MM.1S (cell line): ENCODE results near the gene GPRIN3.

Experiments used
- DNase-seq: peaks from one replicate; pipeline ENCODE4 v3.0.0-alpha.2; 2015
- H2AFZ ChIP-seq: fragments of 300-600 bp; sonication (generic); 2 replicates; pipeline ENCODE4 v1.6.0; 2016; ENCODE audit warnings: antibody characterized with exemption, low read length
- H3F3A ChIP-seq: fragments of 300-600 bp; sonication (generic); 2 replicates; pipeline ENCODE4 v1.6.1; 2016; ENCODE audit warnings: mild to moderate bottlenecking, antibody characterized with exemption, low read length, moderate library complexity, mixed read lengths; ENCODE audit not compliant: insufficient read depth
- H3K27ac ChIP-seq: fragments of 300-600 bp; sonication (generic); 2 replicates; pipeline ENCODE4 v1.5.1; 2016; ENCODE audit warnings: mild to moderate bottlenecking, low read length
- H3K27me3 ChIP-seq: fragments of 300-600 bp; sonication (generic); replicated peaks from 2 replicates; pipeline ENCODE4 v1.6.0; 2016; ENCODE audit warnings: low read length; ENCODE audit not compliant: insufficient read depth
- H3K36me3 ChIP-seq: fragments of 300-600 bp; sonication (generic); replicated peaks from 2 replicates; pipeline ENCODE4 v1.6.1; 2016; ENCODE audit warnings: mild to moderate bottlenecking, low read length, mixed read lengths; ENCODE audit not compliant: insufficient read depth
- H3K4me1 ChIP-seq: fragments of 300-600 bp; sonication (generic); 2 replicates; pipeline ENCODE4 v1.6.1; 2016; ENCODE audit warnings: low read length, mixed read lengths
- H3K4me2 ChIP-seq: fragments of 300-600 bp; sonication (generic); 2 replicates; pipeline ENCODE4 v1.6.0; 2016; ENCODE audit warnings: low read depth, low read length
- H3K4me3 ChIP-seq: fragments of 300-600 bp; sonication (generic); 2 replicates; pipeline ENCODE4 v1.5.1; 2016; ENCODE audit warnings: low read length, mixed read lengths
- H3K79me2 ChIP-seq: fragments of 300-600 bp; sonication (generic); 2 replicates; pipeline ENCODE4 v1.6.1; 2016; ENCODE audit warnings: mixed run types, low read length, mixed read lengths
- H3K9ac ChIP-seq: fragments of 300-600 bp; sonication (generic); 2 replicates; pipeline ENCODE4 v1.6.1; 2016; ENCODE audit warnings: low read length, mixed read lengths
- H3K9me2 ChIP-seq: fragments of 300-600 bp; sonication (generic); replicated peaks from 2 replicates; pipeline ENCODE4 v1.6.1; 2016; ENCODE audit warnings: mild to moderate bottlenecking, low read length, mixed read lengths; ENCODE audit not compliant: insufficient read depth
- H3K9me3 ChIP-seq: fragments of 300-600 bp; sonication (generic); replicated peaks from 2 replicates; pipeline ENCODE4 v1.6.1; 2016; ENCODE audit warnings: mild to moderate bottlenecking, low read length, mixed read lengths; ENCODE audit not compliant: insufficient read depth
- H4K20me1 ChIP-seq: fragments of 300-600 bp; sonication (generic); 2 replicates; pipeline ENCODE4 v1.6.1; 2016; ENCODE audit warnings: mild to moderate bottlenecking, low read length, moderate library complexity, mixed read lengths; ENCODE audit not compliant: insufficient read depth
- CTCF ChIP-seq: fragments of 300-600 bp; sonication (generic); IDR thresholded peaks from 2 replicates; pipeline ENCODE4 v1.5.1; 2016; ENCODE audit warnings: antibody characterized with exemption, low read length, mixed read lengths
- EZH2 ChIP-seq: fragments of 300-600 bp; sonication (generic); optimal IDR thresholded peaks from 2 replicates; pipeline ENCODE3; 2017; ENCODE audit warnings: low read depth, mild to moderate bottlenecking, antibody characterized with exemption, low read length, mixed read lengths
- EZH2phosphoT487 ChIP-seq: fragments of 300-600 bp; sonication (generic); IDR thresholded peaks from 2 replicates; pipeline ENCODE4 v1.6.1; 2018; ENCODE audit warnings: antibody characterized with exemption, low read length

Gene GPRIN3

DNA sequence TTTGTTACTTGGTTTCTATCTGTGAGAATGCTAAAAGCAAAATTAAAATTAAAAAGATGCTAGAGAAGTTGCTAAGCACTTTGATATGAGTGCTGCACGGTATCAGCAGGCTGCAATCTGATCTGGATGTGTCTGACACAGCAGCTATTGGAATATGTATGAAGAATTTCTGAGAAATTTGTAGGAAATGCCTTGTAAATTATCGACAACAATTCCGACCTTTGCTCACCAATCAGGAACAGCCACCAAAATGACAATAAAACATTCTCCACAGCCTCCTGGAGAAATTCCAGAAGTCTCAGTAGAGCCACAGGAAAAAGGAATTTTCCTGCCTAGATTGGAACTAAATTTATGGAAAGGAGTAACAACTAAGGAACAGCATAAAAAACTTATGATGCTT is 113.8 kb downstream of the GPRIN3 start:
- no peaks in the 10 kb centered on the region for H3K9me2 ChIP-seq
- H3F3A ChIP-seq = peaks cover 8% of the 10 kb centered on the region; the same call in 1 of the 2 replicates
- no peaks in the 10 kb centered on the region for H4K20me1 ChIP-seq
- no peaks in the 10 kb centered on the region for H3K9me3 ChIP-seq
- no peak for DNase-seq
- TF ChIP-seq CTCF = no peak
- no peak for TF ChIP-seq EZH2phosphoT487
- no peak for TF ChIP-seq EZH2
- H3K27ac ChIP-seq = no peak overlapping the region
- no peak overlapping the region for H3K4me3 ChIP-seq
- no peaks in the 10 kb centered on the region for H3K36me3 ChIP-seq
- H3K4me1 ChIP-seq = peaks cover 11% of the 10 kb centered on the region
- H3K27me3 ChIP-seq = no peaks in the 10 kb centered on the region
- H3K4me2 ChIP-seq = no peak overlapping the region
- H3K9ac ChIP-seq = no peak overlapping the region
- no peak overlapping the region for H2AFZ ChIP-seq
- H3K79me2 ChIP-seq = no peaks in the 10 kb centered on the region
